Measurements from ENCODE around the gene LCN15. TPM values are rescaled to one million over a fixed set of nuclear protein-coding genes. Genes with fewer than 3 reads are reported as not detected.
A peak's percentile ranks its signal among the peaks of the same experiment; 100 is the strongest.

Gene LCN15
- total RNA-seq, 1 donor from 2014 or later, result not detected

DNA sequence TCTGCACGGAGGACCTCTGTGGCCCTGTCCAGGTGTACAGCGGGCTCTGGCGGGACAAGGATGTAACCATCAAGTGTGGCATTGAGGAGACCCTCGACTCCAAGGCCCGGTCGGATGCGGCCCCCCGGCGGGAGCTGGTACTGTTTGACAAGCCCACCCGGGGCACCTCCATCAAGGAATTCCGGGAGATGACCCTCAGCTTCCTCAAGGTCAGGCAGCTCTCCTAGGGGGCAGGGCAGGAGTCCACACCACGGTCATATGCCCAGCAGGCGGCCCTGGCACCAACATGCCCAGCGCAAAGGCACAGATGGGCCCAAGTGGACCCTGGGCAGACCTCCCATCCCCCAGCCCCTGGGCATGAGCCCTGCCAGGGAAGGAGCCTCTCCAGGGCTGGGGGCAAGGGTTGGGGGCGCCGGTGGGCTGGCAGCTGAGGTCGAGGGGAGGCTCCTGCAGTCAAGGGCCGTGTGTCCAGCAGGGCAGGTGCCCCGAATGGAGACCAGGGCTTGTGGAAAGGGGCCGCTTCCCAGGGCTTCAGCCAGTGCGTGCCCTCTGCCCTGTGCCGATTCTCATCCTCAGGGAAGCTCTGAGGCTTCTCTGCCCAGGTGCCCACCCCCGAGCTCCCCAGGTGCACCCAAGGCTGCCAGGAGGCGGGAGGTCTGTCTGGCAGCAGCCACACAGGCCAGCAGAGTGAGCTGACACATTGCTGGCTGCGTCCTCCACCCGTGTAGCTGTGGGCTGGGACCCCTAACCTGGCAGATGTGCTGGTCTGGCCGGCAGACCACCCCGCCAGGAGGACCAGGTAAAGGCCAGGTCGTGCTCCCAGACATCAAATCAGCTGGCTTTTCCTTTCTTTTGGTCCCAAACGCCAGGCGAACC, 42.0 kb downstream of the LCN15 start:
- H3K27ac ChIP-seq (ENCODE audit: low read depth, low read length), result no peak overlapping the region
- H3K9ac ChIP-seq (ENCODE audit: low read length), result no peak overlapping the region
- no peaks in the 10 kb centered on the region for H3K9me3 Mint-ChIP-seq (ENCODE audit: unreplicated experiment)
- FAIRE-seq, result no peak
- peaks cover 15% of the 10 kb centered on the region for H3K4me1 Mint-ChIP-seq (ENCODE audit: low read depth, unreplicated experiment)
- H4K20me1 ChIP-seq (ENCODE audit: insufficient read depth, low read length), result peaks cover 67% of the 10 kb centered on the region
- H3K27me3 ChIP-seq (ENCODE audit: insufficient read depth, low read length), result no peaks in the 10 kb centered on the region
- H3K9me3 ChIP-seq (ENCODE audit: insufficient read depth, low read depth, low read length), result no peaks in the 10 kb centered on the region
- H2AFZ ChIP-seq (ENCODE audit: low read depth, low read length), result no peak overlapping the region
- H3K4me1 ChIP-seq (ENCODE audit: insufficient read depth, low read length), result peaks cover 37% of the 10 kb centered on the region
- H3K4me3 Mint-ChIP-seq (ENCODE audit: unreplicated experiment), result no peak overlapping the region
- H3K4me3 ChIP-seq (ENCODE audit: insufficient read depth, low read depth, low read length), result no peak overlapping the region
- H3K27ac Mint-ChIP-seq (ENCODE audit: unreplicated experiment), result no peak overlapping the region
- TF ChIP-seq CTCF (IDR thresholded peaks at IDR 0.05; ENCODE audit: insufficient read depth, low read depth, low read length) (no peak), EZH2 (IDR thresholded peaks at IDR 0.05; ENCODE audit: insufficient read depth, low read length) (no peak)
- peaks cover 8% of the 10 kb centered on the region for H3K36me3 Mint-ChIP-seq (ENCODE audit: low read depth, unreplicated experiment)
- peaks cover 22% of the 10 kb centered on the region for H3K36me3 ChIP-seq (ENCODE audit: insufficient read depth, low read length)
- H3K79me2 ChIP-seq (ENCODE audit: insufficient read depth, low read length), result peaks cover 39% of the 10 kb centered on the region
- H3K4me2 ChIP-seq (ENCODE audit: low read length), result no peak overlapping the region
- H3K27me3 Mint-ChIP-seq (ENCODE audit: low read depth, unreplicated experiment), result no peaks in the 10 kb centered on the region
- no peak for DNase-seq (ENCODE audit: low read depth)

GRCh38 chr9:136721339-136722092, 42.8 kb downstream of the LCN15 start:
- no peaks in the 10 kb centered on the region for H3K27me3 Mint-ChIP-seq (ENCODE audit: low read depth, unreplicated experiment)
- H3K36me3 Mint-ChIP-seq (ENCODE audit: low read depth, unreplicated experiment), result peaks cover 8% of the 10 kb centered on the region
- Histone ChIP-seq H2AFZ (ENCODE audit: low read depth, low read length) (no peak overlapping the region), H3K79me2 (ENCODE audit: insufficient read depth, low read length) (peaks cover 31% of the 10 kb centered on the region), H3K4me2 (ENCODE audit: low read length) (peak overlapping the region; percentile 59), H3K9me3 (ENCODE audit: insufficient read depth, low read depth, low read length) (no peaks in the 10 kb centered on the region), H3K4me3 (ENCODE audit: insufficient read depth, low read depth, low read length) (no peak overlapping the region), H3K36me3 (ENCODE audit: insufficient read depth, low read length) (peaks cover 21% of the 10 kb centered on the region), H3K27ac (ENCODE audit: low read depth, low read length) (peak overlapping the region; percentile 46), H3K27me3 (ENCODE audit: insufficient read depth, low read length) (no peaks in the 10 kb centered on the region), H4K20me1 (ENCODE audit: insufficient read depth, low read length) (peaks cover 59% of the 10 kb centered on the region), H3K9ac (ENCODE audit: low read length) (peak overlapping the region; percentile 17), H3K4me1 (ENCODE audit: insufficient read depth, low read length) (peaks cover 32% of the 10 kb centered on the region)
- peak overlapping the region; percentile 29 for H3K27ac Mint-ChIP-seq (ENCODE audit: unreplicated experiment)
- H3K4me3 Mint-ChIP-seq (ENCODE audit: unreplicated experiment), result no peak overlapping the region
- peaks cover 13% of the 10 kb centered on the region for H3K4me1 Mint-ChIP-seq (ENCODE audit: low read depth, unreplicated experiment)
- TF ChIP-seq CTCF (IDR thresholded peaks at IDR 0.05; ENCODE audit: insufficient read depth, low read depth, low read length) (no peak), EZH2 (IDR thresholded peaks at IDR 0.05; ENCODE audit: insufficient read depth, low read length) (no peak)
- no peaks in the 10 kb centered on the region for H3K9me3 Mint-ChIP-seq (ENCODE audit: unreplicated experiment)
- FAIRE-seq (no peak), DNase-seq (ENCODE audit: low read depth) (peak; percentile 80)

All from astrocyte (in vitro differentiated cells and primary cell).